T-helper 1 cell treated with Interleukin-12 subunit alpha and Interleukin-12 subunit beta and Interleukin-4 antibody, amounts not matched to agents 30 ng/mL and 1 ng/mL, for 36 hours (primary cell): ENCODE results near the gene OR5AP2. TPM values are rescaled to one million over a fixed set of nuclear protein-coding genes. Genes with fewer than 3 reads are reported as not detected.
"Not testable (repeated sequence)": the region's sequence is repeated elsewhere in the genome, so short reads cannot be mapped to it uniquely, and the experiment has no call there.

Source experiments
- intact Hi-C: fragments of 100-400 bp; cut with micrococcal nuclease; formaldehyde crosslinking; loops from one replicate; pipeline ENCODE4 v1.15.1; 2024
- total RNA-seq: library from RNA; stranded (reverse); gene quantifications from 2 replicates; pipeline ENCODE4 v1.2.3, GENCODE V29; 2022

Gene OR5AP2
- not detected in 2 replicates for total RNA-seq

GRCh38 chr11:56642339-56642738 lies at the start of gene OR5AP2:
Gene OR5AP2 (minus strand): TSS chr11:56642439. CDS start chr11:56642439, 0 bp downstream.
- intact Hi-C loops = no loop called here

- intact Hi-C loops = not testable (repeated sequence)
Observed at GRCh38 chr11:56691179-56691578, 48.9 kb upstream of the OR5AP2 start.

GRCh38 chr11:56688554-56689100 lies 46.4 kb upstream of the OR5AP2 start:
- intact Hi-C loops = no loop called here

- intact Hi-C loops = no loop called here
Observed at GRCh38 chr11:56670984-56671383, 28.7 kb upstream of the OR5AP2 start.

- intact Hi-C loops = no loop called here
Observed at GRCh38 chr11:56663386-56663785, 21.1 kb upstream of the OR5AP2 start, which contains the start of gene OR5AR1. Gene OR5AR1 (plus strand): TSS chr11:56663686. CDS start chr11:56663686, 0 bp downstream.

- intact Hi-C loops = no loop called here
Observed at GRCh38 chr11:56659755-56660154, 17.5 kb upstream of the OR5AP2 start.

- intact Hi-C loops = no loop called here
Observed at GRCh38 chr11:56637500-56637899, 4.7 kb downstream of the OR5AP2 start.

GRCh38 chr11:56636861-56637260 lies 5.4 kb downstream of the OR5AP2 start:
- intact Hi-C loops = no loop called here

GRCh38 chr11:56632329-56632728 lies 9.9 kb downstream of the OR5AP2 start:
- intact Hi-C loops = no loop called here

- intact Hi-C loops = no loop called here
Observed at GRCh38 chr11:56625946-56626345, 16.3 kb downstream of the OR5AP2 start.

GRCh38 chr11:56624661-56625110 lies 17.6 kb downstream of the OR5AP2 start:
- intact Hi-C loops = loop anchor here (1.0 kb wide), 2 partner anchors 159 to 625 kb away; no protein-coding TSS in a partner anchor

- intact Hi-C loops = no loop called here
Observed at GRCh38 chr11:56611174-56611573, 31.1 kb downstream of the OR5AP2 start.

- intact Hi-C loops = not testable (repeated sequence)
Observed at GRCh38 chr11:56592088-56592717, 50.0 kb downstream of the OR5AP2 start.

Other genes starting within 250 kb of the OR5AP2 start
- gene OR5AL1, start 229.7 kb downstream of the OR5AP2 start, total RNA-seq = not detected in 2 replicates
- not detected in 2 replicates for gene OR5M3, start 169.1 kb downstream of the OR5AP2 start, total RNA-seq
- not detected in 2 replicates for gene OR5M8, start 151.1 kb downstream of the OR5AP2 start, total RNA-seq
- gene OR5M11, start 99.2 kb downstream of the OR5AP2 start, total RNA-seq = not detected in 2 replicates
- not detected in 2 replicates for gene OR5M10, start 64.7 kb downstream of the OR5AP2 start, total RNA-seq
- not detected in 2 replicates for gene OR5M1, start 27.6 kb downstream of the OR5AP2 start, total RNA-seq
- gene OR5AR1, start 21.2 kb upstream of the OR5AP2 start, total RNA-seq = not detected in 2 replicates
- not detected in 2 replicates for gene OR9G1, start 56.7 kb upstream of the OR5AP2 start, total RNA-seq
- gene OR9G4, start 106.3 kb upstream of the OR5AP2 start, total RNA-seq = not detected in 2 replicates